Suprapubic skin (tissue), 4 donors: ENCODE results near the gene PTTG1IP2. TPM values are rescaled to one million over a fixed set of nuclear protein-coding genes. Genes with fewer than 3 reads are reported as not detected.

Experiments used
- DNase-seq, 2 donors: peaks; one replicate each; pipeline ENCODE4 v3.0.0-alpha.2; 2019; ENCODE audit warnings: low spot score in 2 of 2
- H3K27ac ChIP-seq: fragments of 200-600 bp; sonication (generic); one replicate; pipeline ENCODE4 v1.5.1; 2019
- H3K27me3 ChIP-seq: fragments of 200-600 bp; sonication (generic); one replicate; pipeline ENCODE4 v1.5.1; 2019
- H3K36me3 ChIP-seq: fragments of 200-600 bp; sonication (generic); one replicate; pipeline ENCODE4 v1.5.1; 2019
- H3K4me1 ChIP-seq: fragments of 200-600 bp; sonication (generic); one replicate; pipeline ENCODE4 v1.5.1; 2019
- H3K4me3 ChIP-seq: fragments of 200-600 bp; sonication (generic); one replicate; pipeline ENCODE4 v1.5.1; 2019; ENCODE audit warnings: mild to moderate bottlenecking
- H3K9me3 ChIP-seq: fragments of 200-600 bp; sonication (generic); one replicate; pipeline ENCODE4 v1.5.1; 2019
- EP300 ChIP-seq: sonication (generic); formaldehyde crosslinking; IDR thresholded peaks from one replicate; pipeline ENCODE4 v1.6.1; 2017; ENCODE audit warnings: antibody characterized with exemption
- POLR2A ChIP-seq, 2 donors: fragments of 450-650 bp; IDR thresholded peaks; one replicate each; pipeline ENCODE4 v1.6.1; 2017; ENCODE audit warnings: antibody characterized with exemption in 2 of 2, mild to moderate bottlenecking in 2 of 2, moderate library complexity in 2 of 2
- POLR2AphosphoS5 ChIP-seq, 3 donors: sonication (generic); formaldehyde crosslinking; IDR thresholded peaks; one replicate each; pipeline ENCODE4 v1.6.1; 2017; ENCODE audit warnings: antibody characterized with exemption in 3 of 3
- WGBS: methylation state at CpG from one replicate; pipeline ENCODE4 v1.1.5; 2018; 5-methylcytosine and 5-hydroxymethylcytosine counted together
- total RNA-seq, 4 donors: library from RNA; depleted of rRNA; stranded (reverse); fragments of >200 nt; gene quantifications; one replicate each; pipeline ENCODE4 v1.1.0, GENCODE V29; 2016
- TF ChIP-seq, protein P1 (sequence below), 2 donors: fragments of 200-600 bp in 1 of 2; fragments of 450-650 bp in 1 of 2; sonication (generic) in 1 of 2; IDR thresholded peaks; one replicate each; pipeline ENCODE4 v1.5.1; 2016 to 2019; ENCODE audit warnings: antibody characterized with exemption in 2 of 2, mild to moderate bottlenecking in 1 of 2, moderate library complexity in 1 of 2

PTTG1IP2 gene
- total RNA-seq, 4 donors from 2014 or later = not detected

DNA sequence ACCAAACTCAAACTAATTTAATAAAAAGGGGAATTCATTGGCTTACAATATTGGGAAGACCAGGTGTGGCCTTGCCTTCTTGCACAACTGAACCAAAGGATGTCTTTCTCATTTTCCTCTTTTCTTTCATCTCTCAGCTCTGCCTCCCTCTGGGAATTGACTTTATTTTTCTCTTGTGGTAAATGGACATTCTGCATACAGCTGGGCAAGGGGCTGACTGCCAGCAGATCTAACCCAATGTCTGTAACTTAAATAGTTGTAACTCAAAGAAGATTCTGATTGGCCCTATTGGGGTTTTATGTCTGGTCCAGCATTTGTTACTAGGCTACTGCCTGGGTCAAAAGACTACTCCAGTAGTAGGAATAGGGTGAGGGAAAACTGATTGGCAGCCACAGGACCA, 15.3 kb downstream of the PTTG1IP2 start:
- Histone ChIP-seq H3K4me1 (no peaks in the 10 kb centered on the region), H3K36me3 (no peaks in the 10 kb centered on the region), H3K27ac (no peak overlapping the region), H3K4me3 (no peak overlapping the region), H3K9me3 (no peaks in the 10 kb centered on the region), H3K27me3 (no peaks in the 10 kb centered on the region)
- no peak for TF ChIP-seq EP300
- TF ChIP-seq POLR2AphosphoS5 (IDR thresholded peaks at IDR 0.05) = no peak
- TF ChIP-seq, protein P1, sequence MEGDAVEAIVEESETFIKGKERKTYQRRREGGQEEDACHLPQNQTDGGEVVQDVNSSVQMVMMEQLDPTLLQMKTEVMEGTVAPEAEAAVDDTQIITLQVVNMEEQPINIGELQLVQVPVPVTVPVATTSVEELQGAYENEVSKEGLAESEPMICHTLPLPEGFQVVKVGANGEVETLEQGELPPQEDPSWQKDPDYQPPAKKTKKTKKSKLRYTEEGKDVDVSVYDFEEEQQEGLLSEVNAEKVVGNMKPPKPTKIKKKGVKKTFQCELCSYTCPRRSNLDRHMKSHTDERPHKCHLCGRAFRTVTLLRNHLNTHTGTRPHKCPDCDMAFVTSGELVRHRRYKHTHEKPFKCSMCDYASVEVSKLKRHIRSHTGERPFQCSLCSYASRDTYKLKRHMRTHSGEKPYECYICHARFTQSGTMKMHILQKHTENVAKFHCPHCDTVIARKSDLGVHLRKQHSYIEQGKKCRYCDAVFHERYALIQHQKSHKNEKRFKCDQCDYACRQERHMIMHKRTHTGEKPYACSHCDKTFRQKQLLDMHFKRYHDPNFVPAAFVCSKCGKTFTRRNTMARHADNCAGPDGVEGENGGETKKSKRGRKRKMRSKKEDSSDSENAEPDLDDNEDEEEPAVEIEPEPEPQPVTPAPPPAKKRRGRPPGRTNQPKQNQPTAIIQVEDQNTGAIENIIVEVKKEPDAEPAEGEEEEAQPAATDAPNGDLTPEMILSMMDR (IDR thresholded peaks at IDR 0.05) = no peak
- TF ChIP-seq POLR2A (IDR thresholded peaks at IDR 0.05) = no peak
- DNase-seq = no peak

- Histone ChIP-seq H3K9me3 (no peaks in the 10 kb centered on the region), H3K27me3 (no peaks in the 10 kb centered on the region), H3K27ac (no peak overlapping the region), H3K36me3 (no peaks in the 10 kb centered on the region), H3K4me3 (no peak overlapping the region), H3K4me1 (no peaks in the 10 kb centered on the region)
- WGBS = 95% methylated on average over 6 of the region's 6 CpGs
- DNase-seq = no peak
- TF ChIP-seq POLR2AphosphoS5 (IDR thresholded peaks at IDR 0.05) (no peak), POLR2A (IDR thresholded peaks at IDR 0.05) (no peak), EP300 (no peak)
- TF ChIP-seq, protein P1 (IDR thresholded peaks at IDR 0.05) = no peak
Measured at GRCh38 chr7:90485734-90486316, 16.4 kb downstream of the PTTG1IP2 start.

DNA sequence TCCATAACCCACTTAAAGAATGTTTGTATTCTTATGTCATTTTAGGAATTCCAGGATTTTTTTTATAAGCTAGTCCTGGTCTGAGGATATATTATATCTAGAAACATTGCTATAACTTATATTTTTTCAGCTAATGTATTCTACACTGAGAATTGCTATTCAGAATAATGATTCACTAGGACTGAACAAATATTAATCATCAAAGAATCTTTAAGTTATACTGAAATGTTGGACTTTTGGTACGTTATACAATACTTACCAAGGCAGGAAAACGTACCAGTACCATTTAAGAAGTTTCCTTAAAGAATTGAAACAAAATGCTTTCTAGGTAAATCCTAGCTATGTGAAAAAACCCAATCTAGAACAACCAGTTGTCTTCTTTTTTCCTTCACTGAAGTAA, 18.4 kb downstream of the PTTG1IP2 start:
- no peak overlapping the region for H3K4me3 ChIP-seq
- H3K9me3 ChIP-seq = no peaks in the 10 kb centered on the region
- H3K27ac ChIP-seq = no peak overlapping the region
- WGBS = 68% methylated on average over 2 of the region's 2 CpGs
- no peaks in the 10 kb centered on the region for H3K4me1 ChIP-seq
- no peak for DNase-seq
- no peaks in the 10 kb centered on the region for H3K36me3 ChIP-seq
- TF ChIP-seq, protein P1 (IDR thresholded peaks at IDR 0.05) = no peak
- no peak for TF ChIP-seq EP300
- TF ChIP-seq POLR2A (IDR thresholded peaks at IDR 0.05) = no peak
- TF ChIP-seq POLR2AphosphoS5 (IDR thresholded peaks at IDR 0.05) = no peak
- no peaks in the 10 kb centered on the region for H3K27me3 ChIP-seq

GRCh38 chr7:90488220-90488619, 18.8 kb downstream of the PTTG1IP2 start:
- H3K4me3 ChIP-seq = no peak overlapping the region
- no peak for DNase-seq
- TF ChIP-seq POLR2A (IDR thresholded peaks at IDR 0.05) (no peak), POLR2AphosphoS5 (IDR thresholded peaks at IDR 0.05) (no peak), EP300 (no peak)
- TF ChIP-seq, protein P1 (IDR thresholded peaks at IDR 0.05) = no peak
- H3K36me3 ChIP-seq = no peaks in the 10 kb centered on the region
- 59% methylated on average over 1 of the region's 1 CpG for WGBS
- no peaks in the 10 kb centered on the region for H3K27me3 ChIP-seq
- no peak overlapping the region for H3K27ac ChIP-seq
- no peaks in the 10 kb centered on the region for H3K4me1 ChIP-seq
- no peaks in the 10 kb centered on the region for H3K9me3 ChIP-seq

GRCh38 chr7:90492250-90492649, 22.8 kb downstream of the PTTG1IP2 start:
- no peak for TF ChIP-seq POLR2A (IDR thresholded peaks at IDR 0.05)
- TF ChIP-seq, protein P1 (IDR thresholded peaks at IDR 0.05) = no peak
- TF ChIP-seq EP300 = no peak
- no peak for TF ChIP-seq POLR2AphosphoS5 (IDR thresholded peaks at IDR 0.05)
- 82% methylated on average over 6 of the region's 6 CpGs for WGBS
- H3K27ac ChIP-seq = no peak overlapping the region
- H3K4me1 ChIP-seq = no peaks in the 10 kb centered on the region
- no peaks in the 10 kb centered on the region for H3K9me3 ChIP-seq
- H3K27me3 ChIP-seq = no peaks in the 10 kb centered on the region
- DNase-seq = no peak
- no peak overlapping the region for H3K4me3 ChIP-seq
- no peaks in the 10 kb centered on the region for H3K36me3 ChIP-seq
